ENCODE measurements around the gene SMPDL3B.
A peak's percentile ranks its signal among the peaks of the same experiment; 100 is the strongest.

SMPDL3B gene

DNA sequence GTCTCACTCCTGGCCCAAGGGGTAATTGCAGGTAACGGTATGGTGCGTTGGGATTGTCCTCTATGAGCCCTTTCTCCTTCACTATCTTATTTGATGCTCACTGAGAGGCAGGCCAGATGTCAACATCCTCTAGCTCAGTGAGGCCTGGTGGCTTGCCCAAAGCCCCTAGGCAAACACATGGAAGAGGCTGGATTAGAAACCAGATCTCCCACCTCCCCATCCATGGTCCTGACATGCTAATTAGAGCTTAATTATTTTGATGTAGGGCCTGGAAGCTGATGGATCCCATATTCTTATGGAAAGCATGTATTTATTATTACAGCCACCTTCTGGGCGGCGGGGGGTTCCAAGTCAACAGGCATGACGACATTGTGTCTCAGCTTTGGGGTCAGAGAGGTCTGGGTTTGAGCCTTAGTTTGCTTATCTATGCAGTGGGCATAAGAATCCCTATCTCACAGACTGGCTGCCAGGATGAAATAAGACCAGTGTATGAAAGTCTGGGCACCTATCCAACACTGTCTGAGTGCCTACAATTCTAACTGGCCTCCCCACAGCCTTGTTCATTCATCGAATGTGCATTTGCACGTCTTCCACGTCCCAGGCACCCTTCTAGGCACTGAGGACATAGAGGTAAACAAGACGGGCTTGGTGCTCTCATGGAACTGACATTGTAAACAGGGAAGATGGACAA is 6.2 kb downstream of the SMPDL3B start:
- no peak for DNase-seq (ENCODE audit: low read depth)

GRCh38 chr1:27941671-27942540 is 7.1 kb downstream of the SMPDL3B start:
- no peak for DNase-seq (ENCODE audit: low read depth)

DNA sequence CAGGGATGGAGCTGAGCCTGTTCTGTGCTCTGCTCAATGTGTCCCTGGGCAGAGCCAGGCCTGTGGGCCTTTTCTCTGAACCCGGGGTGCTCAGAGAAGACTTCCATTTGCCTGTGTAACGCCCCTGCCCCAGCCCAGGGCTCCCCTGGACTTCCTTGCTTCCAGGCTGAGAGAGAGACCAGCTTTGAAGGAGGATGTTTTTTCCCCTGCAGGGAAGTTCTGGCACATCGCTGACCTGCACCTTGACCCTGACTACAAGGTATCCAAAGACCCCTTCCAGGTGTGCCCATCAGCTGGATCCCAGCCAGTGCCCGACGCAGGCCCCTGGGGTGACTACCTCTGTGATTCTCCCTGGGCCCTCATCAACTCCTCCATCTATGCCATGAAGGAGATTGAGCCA is 10.2 kb downstream of the SMPDL3B start:
- no peak for DNase-seq (ENCODE audit: low read depth)

- DNase-seq (ENCODE audit: low read depth) = no peak
These were observed 14.2 kb downstream of the SMPDL3B start for GRCh38 chr1:27949027-27949426.

- DNase-seq (ENCODE audit: low read depth) = no peak
These were observed 16.6 kb downstream of the SMPDL3B start for GRCh38 chr1:27951396-27951795.

DNA sequence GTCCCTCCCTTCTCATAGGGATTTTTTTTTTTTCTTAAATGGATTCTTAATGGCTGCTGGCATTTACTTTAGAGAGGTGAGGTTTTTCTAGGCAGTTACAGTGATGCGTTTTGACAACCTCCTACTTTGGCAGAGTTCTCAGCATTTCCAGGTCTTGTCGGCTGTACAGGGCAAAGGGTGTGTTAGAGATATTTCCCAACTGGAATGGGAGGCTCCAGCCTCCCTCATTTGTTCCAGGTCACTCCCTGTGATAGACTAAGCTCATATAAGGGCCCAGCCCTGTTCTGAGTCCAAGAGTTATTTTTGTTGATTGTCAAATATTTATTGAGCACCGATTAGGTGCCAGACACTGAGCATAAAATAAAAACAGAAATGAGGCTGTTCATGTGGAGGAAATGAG is 17.3 kb downstream of the SMPDL3B start:
- no peak for DNase-seq (ENCODE audit: low read depth)

- no peak for DNase-seq (ENCODE audit: low read depth)
These were observed 19.4 kb downstream of the SMPDL3B start for GRCh38 chr1:27954186-27954585.

- DNase-seq (ENCODE audit: low read depth) = no peak
These were observed 20.3 kb downstream of the SMPDL3B start for GRCh38 chr1:27955076-27955475.

- no peak for DNase-seq (ENCODE audit: low read depth)
These were observed 22.0 kb downstream of the SMPDL3B start for GRCh38 chr1:27956761-27957160.

- DNase-seq (ENCODE audit: low read depth) = no peak
These were observed 22.9 kb downstream of the SMPDL3B start for GRCh38 chr1:27957655-27958054.

- no peak for DNase-seq (ENCODE audit: low read depth)
These were observed 23.7 kb downstream of the SMPDL3B start for GRCh38 chr1:27958513-27958912.

DNA sequence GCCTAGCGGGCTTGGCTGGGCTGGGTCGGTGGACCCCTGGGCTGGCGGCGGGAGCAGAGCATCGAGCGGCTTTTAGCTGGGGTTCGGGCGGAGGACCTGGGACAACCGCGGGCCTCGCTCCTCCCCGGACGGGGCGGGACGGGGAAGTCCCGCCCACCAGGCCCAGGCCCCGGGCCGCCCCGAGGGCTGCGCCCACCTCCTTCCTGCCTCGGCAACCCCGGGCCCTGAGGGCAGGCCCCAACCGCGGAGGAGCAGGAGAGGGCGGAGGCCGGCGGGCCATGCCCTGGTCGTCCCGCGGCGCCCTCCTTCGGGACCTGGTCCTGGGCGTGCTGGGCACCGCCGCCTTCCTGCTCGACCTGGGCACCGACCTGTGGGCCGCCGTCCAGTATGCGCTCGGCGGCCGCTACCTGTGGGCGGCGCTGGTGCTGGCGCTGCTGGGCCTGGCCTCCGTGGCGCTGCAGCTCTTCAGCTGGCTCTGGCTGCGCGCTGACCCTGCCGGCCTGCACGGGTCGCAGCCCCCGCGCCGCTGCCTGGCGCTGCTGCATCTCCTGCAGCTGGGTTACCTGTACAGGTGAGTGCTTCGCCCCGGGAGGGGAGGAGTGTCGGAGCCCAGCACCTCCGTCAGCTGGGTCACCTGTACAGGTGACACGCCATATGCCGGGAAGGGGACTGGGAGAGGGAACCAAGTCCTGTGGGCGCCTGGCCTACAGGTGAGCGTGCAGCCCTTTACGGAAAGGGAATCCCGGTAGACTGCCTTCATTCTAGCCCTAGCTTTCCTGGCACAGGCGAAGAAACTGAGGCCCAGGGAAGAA is 25.2 kb downstream of the SMPDL3B start, which contains the start of gene XKR8:
TSS of gene XKR8 (plus strand) at position 182 of the 812 bp plus-strand sequence. CDS start at position 279, 97 bp downstream.
- peak; percentile 19 for DNase-seq (ENCODE audit: low read depth)

GRCh38 chr1:27960762-27961645 is 26.2 kb downstream of the SMPDL3B start:
- DNase-seq (ENCODE audit: low read depth) = no peak

DNA sequence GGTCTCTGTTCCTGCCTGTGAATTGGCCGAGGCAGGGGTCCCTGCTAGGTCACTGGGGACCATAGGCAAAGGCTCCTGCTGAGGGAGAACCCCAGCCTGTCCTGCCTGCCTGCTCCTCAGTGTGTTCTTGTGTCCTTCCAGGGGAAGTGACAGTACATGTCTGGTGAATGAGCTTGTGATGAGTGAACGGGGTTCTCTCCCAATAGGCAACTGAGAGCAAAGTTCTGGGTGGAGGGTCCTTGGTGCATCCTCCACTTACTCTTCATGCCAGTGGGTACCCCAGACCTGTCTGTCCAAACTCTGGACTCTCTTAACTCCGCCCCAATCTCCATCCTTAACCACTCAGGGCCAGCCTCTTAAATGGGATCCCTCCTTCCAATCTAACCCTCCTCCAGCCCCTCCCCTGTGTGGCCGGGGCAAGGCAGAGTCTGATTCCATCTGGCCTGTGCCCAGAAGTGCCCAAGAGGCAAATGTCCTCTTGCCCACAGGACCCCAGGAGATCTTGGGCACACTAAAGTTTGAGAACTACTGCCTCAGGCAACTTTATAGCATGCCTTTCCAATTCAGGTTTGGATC is 26.9 kb downstream of the SMPDL3B start:
- DNase-seq (ENCODE audit: low read depth) = no peak

DNA sequence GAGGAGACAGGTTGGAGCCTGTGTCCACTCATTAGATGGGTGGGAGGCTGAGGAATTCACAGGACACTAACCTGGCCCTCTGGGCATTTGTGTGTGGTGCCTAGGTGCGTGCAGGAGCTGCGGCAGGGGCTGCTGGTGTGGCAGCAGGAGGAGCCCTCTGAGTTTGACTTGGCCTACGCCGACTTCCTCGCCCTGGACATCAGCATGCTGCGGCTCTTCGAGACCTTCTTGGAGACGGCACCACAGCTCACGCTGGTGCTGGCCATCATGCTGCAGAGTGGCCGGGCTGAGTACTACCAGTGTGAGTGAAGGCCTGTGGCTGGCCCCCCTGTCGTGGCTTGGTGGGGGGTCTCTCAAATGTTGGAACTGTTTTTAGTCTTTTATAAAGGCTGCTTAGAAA is 28.6 kb downstream of the SMPDL3B start:
- no peak for DNase-seq (ENCODE audit: low read depth)

GRCh38 chr1:27966402-27967105 is 31.8 kb downstream of the SMPDL3B start:
- DNase-seq (ENCODE audit: low read depth) = no peak

DNA sequence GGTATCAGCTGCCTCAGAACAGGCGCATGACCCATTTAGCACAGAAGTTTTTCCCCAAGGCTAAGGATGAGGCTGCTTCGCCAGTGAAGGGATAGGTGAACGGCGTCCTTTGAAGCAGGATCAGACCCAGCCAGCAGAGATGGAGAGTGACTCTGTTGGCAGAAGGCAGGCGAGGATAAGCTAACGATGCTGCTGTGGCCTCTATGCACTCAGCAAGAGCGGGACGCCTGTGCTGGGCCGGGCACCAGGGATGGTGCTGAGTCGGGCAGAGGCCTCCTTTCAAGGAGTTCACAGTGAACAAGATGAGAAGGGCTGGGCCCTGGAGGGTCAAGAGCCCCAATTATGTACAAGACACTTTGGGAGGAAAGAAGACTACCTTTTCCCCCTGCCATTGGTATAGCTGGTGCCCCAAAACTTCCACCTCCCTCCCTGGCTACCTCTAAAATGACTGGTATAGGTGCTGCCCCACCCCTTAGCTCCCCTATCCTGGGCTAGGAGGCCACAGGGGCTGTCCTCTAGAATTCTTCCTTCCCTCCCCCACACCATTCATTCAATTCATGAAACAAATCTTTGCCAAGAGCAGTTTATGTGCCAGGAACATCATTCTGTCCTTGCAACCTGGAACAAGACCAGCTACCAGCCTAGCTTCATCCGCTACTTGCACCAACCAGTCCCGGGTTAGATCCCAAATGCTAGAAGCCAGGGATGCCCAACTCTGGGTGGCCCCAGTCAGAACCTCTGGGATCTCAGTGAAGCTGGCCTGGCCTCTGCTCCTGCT is 32.5 kb downstream of the SMPDL3B start:
- DNase-seq (ENCODE audit: low read depth) = no peak

- no peak for DNase-seq (ENCODE audit: low read depth)
These were observed 33.2 kb downstream of the SMPDL3B start for GRCh38 chr1:27967884-27968466.

DNA sequence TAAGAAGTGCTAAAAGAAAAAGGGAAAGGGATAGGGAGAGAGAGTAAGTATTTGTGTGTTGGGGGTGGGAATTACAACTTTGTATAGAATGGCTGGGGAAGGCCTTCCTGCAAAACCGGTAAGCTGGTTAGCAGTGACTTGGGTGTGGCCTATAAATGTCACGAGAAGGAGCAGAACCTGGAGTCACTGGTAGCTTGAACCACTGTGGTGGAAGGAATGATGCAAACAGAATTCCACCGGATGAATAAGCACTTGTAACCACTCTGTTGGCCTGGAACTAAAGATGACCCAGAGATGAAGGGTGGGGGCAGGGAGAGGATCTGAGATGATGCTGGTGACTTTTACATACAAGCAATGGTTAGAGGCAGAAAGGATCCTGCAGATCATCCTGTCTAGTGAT is 33.9 kb downstream of the SMPDL3B start:
- peak; percentile 73 for DNase-seq (ENCODE audit: low read depth)
